ENCODE results near the gene RPE. TPM values are rescaled to one million over a fixed set of nuclear protein-coding genes. Genes with fewer than 3 reads are reported as not detected.

The RPE gene
- 17.9 and 21.8 TPM in 2 replicates for total RNA-seq (2014; rRNA removed; shearing (Covaris generic); ENCODE audit: low replicate concordance)

DNA sequence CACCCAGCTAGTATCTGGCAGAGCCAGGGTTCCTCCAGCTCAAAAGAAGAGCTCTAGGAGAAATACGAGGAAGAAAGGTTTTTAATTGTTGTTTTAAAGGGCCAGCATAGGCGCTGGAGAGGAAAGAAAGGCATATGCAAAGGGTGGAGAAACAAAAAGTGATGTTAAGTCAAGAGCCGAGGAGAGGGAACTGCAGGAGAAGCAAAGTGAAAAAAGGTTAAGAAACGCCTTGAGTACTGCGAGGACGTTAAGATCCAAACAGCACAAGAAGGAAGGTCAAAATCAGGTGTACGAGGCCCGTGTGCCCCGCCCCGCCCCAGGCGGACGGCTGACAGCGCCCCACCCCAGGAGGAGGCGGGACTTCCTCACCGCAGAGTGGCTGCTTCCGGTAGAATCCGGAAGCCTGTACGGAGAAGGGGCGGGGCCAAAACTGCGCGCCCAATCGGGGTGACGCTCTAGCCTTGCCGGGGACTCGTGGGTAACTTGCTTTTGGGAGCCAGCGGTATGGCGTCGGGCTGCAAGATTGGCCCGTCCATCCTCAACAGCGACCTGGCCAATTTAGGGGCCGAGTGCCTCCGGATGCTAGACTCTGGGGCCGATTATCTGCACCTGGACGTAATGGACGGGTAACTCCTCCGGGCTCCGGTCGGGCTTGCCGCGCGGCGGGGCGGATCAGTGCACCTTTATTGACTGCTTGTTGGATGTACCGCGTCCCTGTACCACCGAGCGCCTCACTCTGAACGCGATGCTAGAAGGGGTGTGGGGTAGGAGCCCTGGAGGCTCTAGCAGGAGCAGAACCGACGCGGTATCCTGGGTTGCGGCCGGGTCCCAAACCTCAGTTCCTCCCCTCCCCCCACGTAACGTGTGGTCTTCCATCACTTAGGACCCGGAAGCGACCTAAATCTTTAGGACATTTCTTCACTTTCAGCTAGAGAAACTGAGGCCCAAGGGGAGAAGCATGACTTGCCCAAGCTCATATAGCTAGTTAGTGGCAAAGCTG lies at the start of gene RPE:
RPE (plus strand) TSS at position 481 of the 1,000 bp plus-strand sequence; CDS start at position 505, 24 bp downstream.
- in situ Hi-C loops (cut with HindIII; ENCODE audit: low pct_unique_long_range_greater_than_20kb, low sequenced_read_pairs): no loop called here
- peak; percentile 91 for DNase-seq (ENCODE audit: low read depth)

DNA sequence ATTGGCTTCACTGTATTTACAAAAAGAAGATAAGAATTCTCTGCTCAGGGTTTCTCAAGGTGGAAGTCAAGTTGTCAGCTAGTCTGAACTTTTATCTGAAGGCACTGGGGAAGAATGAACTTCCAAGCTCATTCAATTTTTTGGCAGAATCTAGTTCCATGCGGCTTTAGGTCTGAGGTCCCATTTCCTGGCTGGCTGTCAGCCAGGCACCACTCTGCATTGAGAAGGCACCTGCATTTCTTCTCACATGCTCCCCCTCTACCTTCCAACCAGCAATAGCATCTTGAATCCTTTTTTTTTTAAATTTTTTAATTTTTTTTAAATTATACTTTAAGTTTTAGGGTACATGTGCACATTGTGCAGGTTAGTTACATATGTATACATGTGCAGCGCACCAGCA lies 46.2 kb upstream of the RPE start:
- in situ Hi-C loops (cut with HindIII; ENCODE audit: low pct_unique_long_range_greater_than_20kb, low sequenced_read_pairs): no loop called here
- DNase-seq (ENCODE audit: low read depth): no peak

DNA sequence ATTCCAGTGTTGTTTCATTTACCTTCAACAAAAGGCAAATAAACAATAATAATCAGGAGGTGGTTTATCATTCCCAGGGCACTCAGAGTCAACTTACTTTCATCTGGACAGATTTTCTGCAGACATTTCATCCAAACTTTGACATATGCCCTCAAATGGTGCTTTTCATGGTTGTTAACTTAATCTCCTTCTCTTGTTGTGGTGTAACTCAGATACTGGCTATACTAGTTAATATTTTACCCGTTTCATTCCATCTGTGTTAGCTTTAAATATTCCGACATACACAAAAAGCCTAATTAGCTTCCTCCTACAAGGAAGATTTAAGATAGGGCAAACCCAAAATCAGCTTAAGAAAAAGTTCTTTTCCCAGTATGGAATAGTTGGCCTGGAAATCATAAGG lies 44.4 kb upstream of the RPE start:
- in situ Hi-C loops (cut with HindIII; ENCODE audit: low pct_unique_long_range_greater_than_20kb, low sequenced_read_pairs): no loop called here
- no peak for DNase-seq (ENCODE audit: low read depth)

DNA sequence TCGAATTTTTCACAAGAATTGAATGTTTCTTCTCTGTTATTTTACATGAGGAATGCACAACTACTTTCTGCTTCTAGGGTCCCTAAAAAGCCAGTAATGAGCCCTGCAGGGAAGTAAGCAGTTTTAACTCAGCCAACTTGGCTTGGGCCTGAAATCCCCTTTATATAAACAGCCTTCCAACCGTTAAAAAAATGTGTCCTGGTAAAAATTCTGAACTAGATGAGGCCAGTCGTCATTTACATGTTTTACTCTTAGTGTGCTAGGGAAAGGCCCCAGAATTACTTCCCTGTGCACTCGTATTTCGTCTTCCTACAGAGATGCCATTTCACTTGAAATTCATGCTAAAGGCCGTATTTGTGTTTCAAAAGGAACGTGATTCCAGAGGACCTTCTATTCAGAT lies 42.4 kb upstream of the RPE start:
- in situ Hi-C loops (cut with HindIII; ENCODE audit: low pct_unique_long_range_greater_than_20kb, low sequenced_read_pairs): no loop called here
- DNase-seq (ENCODE audit: low read depth): no peak

DNA sequence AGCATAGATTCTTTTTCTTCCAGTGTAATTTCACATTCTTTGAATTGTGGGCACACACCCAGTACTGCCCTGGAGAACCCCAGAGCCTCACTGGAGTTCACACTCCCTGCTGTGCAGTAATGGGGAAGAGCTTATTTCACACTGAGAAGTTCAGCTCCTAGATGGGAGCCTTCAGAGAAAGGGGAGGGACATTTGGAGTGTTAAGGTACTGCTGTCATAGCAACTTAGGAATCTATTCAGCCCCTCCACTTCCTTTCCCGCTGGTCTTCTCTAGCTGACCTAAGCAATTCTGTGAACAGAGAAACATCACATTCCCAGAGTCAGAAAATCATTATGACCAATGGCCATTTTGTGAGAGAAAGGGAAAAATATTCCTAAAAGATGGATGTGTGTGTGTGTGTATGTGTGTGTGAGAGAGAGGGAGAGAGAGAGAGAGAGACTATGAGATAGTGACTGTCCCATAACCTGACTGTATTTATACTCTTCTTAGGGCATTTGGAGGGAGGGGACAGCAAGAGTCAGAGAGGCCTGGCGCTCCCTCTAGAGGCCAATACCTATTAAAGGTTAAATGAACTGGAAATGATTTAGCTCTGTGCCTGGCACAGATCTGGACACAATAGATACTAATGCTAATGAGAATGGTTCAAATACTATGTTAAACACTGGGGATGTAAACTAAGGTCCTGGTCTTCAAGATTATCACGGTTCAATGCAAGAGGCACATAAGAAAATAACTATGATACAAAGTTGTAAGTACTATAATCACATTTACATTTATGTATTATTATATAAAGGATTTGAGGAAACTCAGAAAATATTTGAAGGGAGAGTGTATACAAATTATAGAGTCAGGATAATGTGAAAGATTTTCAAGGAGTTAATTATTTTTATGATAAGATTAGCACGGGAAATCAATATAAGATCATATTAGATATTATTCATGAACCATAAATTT lies 41.5 kb upstream of the RPE start:
- peak; percentile 44 for DNase-seq (ENCODE audit: low read depth)
- in situ Hi-C loops (cut with HindIII; ENCODE audit: low pct_unique_long_range_greater_than_20kb, low sequenced_read_pairs): no loop called here

DNA sequence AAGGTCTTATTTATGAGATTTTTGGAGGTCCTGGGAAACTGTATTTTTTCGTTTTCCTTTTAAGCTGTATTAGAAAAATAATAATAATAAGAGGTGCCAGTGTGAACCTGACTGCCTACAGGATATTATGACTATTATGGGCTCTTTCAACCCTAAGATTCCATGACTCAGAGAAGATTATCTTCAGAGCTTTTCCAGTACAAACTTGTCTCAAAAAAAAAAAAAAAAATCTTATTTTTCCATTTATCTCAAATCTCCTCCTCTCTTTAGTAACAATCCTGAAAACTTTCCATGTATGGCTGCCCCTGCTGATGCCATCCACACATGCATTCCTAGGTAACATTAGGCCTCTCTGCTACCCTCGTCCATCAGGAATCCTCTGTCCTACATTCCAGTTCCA lies 36.7 kb upstream of the RPE start:
- in situ Hi-C loops (cut with HindIII; ENCODE audit: low pct_unique_long_range_greater_than_20kb, low sequenced_read_pairs): no loop called here
- DNase-seq (ENCODE audit: low read depth): no peak

DNA sequence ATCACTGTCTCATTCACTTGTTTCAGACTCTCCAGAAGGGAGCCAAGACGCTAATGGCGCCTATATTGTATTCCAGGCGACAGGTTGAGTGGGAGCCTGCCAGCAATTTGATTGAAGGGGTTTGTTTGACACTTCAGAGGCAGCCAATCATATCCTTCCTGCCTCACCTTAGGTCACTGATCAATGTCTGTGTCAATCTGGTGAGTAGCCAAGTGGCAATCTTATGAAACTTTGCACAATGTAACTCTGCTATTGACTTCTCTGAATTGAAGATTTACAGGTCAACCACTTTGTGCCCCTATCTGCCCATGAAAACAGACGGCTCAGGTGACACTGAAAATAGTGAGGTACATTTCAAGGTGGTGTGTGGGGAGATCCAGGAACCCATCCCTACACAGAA lies 32.7 kb upstream of the RPE start:
- no peak for DNase-seq (ENCODE audit: low read depth)
- in situ Hi-C loops (cut with HindIII; ENCODE audit: low pct_unique_long_range_greater_than_20kb, low sequenced_read_pairs): no loop called here

DNA sequence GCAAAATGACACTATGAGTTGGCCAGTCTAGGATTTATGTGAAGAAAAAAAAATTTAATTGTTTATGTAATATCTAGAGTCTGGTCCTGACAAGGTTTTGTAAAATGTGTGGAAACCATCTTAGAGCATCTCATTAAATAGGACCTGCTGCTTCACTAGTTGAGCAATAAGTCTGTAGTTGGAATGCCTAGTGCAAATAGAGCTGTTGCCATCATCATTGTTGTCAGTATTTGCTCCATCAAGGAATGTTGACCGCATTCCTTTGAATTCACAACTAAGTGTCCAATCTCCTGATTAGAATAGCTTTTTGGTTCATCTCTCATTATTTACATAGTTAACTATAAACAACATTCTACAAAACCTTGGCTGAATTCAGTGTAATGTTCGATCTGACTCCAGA lies 32.2 kb upstream of the RPE start:
- in situ Hi-C loops (cut with HindIII; ENCODE audit: low pct_unique_long_range_greater_than_20kb, low sequenced_read_pairs): no loop called here
- DNase-seq (ENCODE audit: low read depth): no peak

DNA sequence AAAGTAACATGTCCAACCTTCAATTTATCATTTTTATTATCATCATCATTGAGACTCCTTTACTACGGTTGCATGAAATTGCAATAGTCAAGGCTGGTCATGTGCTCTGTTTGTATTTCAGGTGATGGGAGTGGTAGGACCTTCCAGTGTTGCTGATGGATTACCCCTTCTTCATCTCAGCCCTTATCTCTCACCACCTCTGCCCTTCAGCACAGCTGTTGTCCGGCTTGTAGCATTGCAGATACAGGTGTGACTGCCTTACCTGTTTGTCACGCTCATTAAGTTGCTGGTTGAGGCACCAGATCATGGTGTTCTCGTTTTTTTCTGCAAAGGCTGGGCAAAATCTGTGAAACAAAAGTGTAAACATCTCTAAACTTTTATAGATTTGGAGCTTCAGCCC lies 31.7 kb upstream of the RPE start:
- in situ Hi-C loops (cut with HindIII; ENCODE audit: low pct_unique_long_range_greater_than_20kb, low sequenced_read_pairs): no loop called here
- no peak for DNase-seq (ENCODE audit: low read depth)

DNA sequence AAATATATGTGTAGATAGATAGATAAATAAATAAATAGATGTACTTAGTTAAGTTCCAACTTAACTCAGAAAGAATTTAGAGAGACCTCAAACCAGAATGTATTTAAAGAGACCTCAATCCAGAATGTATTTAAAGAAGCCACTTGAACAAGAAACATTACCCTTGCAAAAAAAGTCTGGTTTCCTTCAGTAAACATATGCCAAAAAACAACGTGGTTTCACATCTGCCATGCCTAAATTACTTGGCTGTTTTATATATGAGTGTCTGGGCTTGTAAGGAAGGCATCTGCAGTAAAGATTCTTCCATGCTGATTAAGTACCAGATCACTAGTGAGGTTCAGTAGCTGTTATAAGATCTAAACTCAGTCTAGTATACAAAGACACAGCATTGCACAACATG lies 29.1 kb upstream of the RPE start:
- in situ Hi-C loops (cut with HindIII; ENCODE audit: low pct_unique_long_range_greater_than_20kb, low sequenced_read_pairs): no loop called here
- no peak for DNase-seq (ENCODE audit: low read depth)

DNA sequence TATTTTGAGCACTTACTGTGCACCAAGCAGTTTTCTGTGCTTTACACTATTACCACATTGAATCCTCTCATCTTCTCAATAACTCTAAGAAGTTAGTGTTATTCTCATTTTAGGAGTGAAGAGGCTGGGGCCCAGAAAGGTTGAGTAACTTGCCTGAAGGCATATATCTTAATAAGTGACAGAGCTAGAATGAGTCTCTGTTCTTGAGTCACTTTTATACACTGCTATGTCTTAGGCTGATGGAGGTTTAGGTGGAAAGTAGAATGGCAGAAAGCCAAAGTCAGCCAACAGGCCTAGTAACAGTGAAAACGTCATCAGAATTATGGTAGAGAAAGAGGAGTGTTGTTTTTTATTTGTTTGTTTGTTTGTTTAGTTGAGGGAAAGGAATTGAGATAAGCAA lies 27.9 kb upstream of the RPE start:
- in situ Hi-C loops (cut with HindIII; ENCODE audit: low pct_unique_long_range_greater_than_20kb, low sequenced_read_pairs): no loop called here
- peak; percentile 12 for DNase-seq (ENCODE audit: low read depth)

DNA sequence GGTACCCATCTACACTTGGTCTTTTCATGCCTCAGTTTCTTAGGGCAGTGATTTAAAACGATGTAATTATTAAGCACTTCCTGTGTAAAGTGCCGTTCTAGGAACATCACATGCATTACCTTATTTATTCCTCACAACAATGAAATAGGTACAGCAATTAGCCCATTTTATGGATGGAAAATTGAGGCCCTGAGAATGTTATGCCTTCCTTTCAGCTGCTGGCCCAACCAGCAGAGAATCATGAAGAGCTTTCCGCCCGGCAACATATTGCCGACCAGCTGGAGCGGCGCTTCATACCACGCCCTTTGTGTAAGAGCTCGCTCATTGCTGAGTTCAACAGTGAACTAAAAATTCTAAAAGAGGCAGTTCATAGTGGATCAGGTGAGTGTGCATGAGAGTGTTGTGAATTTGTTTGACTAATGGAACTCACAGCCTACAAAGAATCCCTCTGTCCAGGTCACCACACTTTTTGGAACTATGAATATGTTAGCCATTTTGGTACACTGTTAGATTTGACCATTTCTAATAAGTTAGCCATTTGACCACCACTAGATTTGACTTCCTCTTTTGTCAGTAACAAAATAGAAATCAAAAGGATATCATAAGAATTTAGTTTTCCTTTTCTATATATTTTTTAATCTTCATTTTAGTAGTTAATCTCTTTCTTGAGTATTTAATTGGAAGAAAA lies 25.6 kb upstream of the RPE start:
- in situ Hi-C loops (cut with HindIII; ENCODE audit: low pct_unique_long_range_greater_than_20kb, low sequenced_read_pairs): no loop called here
- no peak for DNase-seq (ENCODE audit: low read depth)

DNA sequence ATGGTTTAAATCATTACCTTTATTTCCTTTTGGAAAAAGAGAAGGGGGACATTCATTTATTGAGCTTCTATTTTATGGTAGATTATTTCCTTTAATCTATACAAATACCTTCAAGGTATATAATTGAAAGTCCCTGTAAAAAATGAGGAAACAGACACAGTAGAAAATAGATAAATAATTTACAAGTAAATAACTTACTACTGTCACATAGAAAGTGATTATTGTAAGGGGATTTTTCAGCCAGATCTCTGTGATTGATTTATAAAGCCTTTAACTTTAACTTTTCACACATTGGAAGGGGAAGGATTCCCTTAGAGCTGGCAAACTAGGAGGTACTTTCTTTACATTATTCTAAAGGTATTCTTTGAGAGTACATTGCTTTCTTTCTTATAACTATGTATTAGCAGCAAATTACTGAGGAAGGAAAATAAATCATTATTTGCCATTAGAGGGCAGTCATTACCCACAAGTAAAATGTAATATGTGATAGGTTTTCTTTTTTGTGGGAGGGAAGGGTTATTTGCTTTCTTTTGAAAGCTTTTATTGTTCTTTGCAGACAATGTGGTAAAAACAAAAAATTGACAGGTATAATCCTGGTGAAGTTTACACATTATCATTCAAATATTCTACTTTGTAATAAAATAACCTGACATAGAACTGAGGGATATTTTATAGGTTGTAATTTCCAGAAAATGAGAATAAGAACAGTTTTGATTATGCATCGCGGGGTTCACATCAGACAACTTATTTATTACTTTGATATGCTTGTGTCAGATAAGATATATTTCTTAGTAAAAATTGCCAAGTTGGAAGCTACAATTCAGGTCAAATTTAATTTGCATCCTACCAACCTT lies 24.8 kb upstream of the RPE start:
- DNase-seq (ENCODE audit: low read depth): peak; percentile 33
- in situ Hi-C loops (cut with HindIII; ENCODE audit: low pct_unique_long_range_greater_than_20kb, low sequenced_read_pairs): no loop called here

DNA sequence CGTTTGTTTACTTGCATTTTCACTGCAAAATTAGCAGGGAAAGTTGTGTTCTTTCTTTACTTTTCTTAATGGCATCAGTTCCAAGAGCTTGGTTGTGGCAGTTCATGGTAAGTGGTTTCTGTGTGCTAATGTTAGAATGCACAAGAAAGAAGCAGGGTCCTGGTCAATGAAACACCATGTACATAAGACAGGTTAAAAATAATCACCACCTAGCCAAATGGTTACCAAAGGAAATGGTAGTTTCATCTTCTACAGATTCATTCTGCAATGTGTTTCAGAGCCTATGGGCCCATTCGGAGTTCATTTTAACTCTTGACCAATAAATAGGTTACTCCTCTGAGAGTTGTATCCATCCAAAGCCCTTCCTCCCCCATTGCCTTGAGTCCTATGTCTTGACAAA lies 18.1 kb upstream of the RPE start:
- DNase-seq (ENCODE audit: low read depth): no peak
- in situ Hi-C loops (cut with HindIII; ENCODE audit: low pct_unique_long_range_greater_than_20kb, low sequenced_read_pairs): no loop called here

DNA sequence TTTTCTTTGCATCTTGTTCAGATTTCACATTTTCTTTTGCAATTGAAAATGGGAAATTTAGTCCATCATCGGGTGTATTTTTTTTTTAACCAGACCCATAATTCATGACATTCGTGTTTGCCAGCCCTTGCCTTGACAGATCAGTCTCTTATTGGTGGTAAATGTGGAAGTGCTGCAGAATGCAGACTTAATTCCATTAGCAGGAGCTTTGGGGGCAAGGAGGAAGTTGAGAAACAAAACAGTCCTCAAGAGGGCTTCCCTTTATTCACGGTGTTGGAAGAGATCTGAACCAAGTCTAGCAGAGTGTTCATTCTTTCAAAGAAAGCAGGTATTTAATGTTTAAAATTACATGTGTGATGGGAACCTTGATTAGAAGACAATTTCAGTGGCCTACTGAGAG lies 16.6 kb upstream of the RPE start:
- in situ Hi-C loops (cut with HindIII; ENCODE audit: low pct_unique_long_range_greater_than_20kb, low sequenced_read_pairs): no loop called here
- DNase-seq (ENCODE audit: low read depth): no peak

DNA sequence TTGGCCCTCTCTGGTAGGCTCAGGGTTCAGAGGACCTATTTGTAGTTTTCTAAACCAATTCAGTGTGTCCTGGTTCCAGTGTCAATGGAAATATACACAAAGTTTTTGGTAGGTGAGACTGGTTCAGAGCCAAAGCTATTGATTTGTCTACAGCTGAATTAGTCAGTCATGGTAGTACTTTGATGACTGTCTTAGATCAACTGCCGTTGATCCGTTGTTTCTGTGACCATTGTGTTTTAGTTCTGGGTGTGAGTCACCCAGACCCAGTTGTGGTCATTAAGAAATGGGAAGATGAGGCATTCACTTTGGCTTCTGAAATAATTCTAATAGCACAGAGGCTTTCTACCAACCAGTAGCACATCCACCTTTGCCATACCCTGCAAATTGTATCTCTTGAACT lies 16.0 kb upstream of the RPE start:
- DNase-seq (ENCODE audit: low read depth): no peak
- in situ Hi-C loops (cut with HindIII; ENCODE audit: low pct_unique_long_range_greater_than_20kb, low sequenced_read_pairs): no loop called here

DNA sequence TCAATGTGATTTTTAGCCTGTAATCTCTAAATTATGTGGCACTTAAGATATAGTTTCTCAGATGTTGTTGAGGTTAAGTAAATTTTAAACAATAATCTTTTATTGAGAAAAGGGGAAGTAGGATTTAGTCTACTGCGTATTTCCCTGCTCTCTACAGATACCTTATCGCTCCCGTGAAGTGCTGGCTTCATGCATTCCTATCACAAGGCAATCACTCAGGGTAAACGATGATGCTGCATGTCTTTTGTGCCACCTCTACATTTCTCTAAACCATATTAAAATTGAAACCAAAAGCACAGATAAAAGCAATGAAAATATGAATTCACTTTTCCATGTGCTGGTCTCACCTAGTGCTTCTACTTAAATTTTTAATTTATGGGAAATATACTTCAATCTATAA lies 14.4 kb upstream of the RPE start:
- no peak for DNase-seq (ENCODE audit: low read depth)
- in situ Hi-C loops (cut with HindIII; ENCODE audit: low pct_unique_long_range_greater_than_20kb, low sequenced_read_pairs): no loop called here

DNA sequence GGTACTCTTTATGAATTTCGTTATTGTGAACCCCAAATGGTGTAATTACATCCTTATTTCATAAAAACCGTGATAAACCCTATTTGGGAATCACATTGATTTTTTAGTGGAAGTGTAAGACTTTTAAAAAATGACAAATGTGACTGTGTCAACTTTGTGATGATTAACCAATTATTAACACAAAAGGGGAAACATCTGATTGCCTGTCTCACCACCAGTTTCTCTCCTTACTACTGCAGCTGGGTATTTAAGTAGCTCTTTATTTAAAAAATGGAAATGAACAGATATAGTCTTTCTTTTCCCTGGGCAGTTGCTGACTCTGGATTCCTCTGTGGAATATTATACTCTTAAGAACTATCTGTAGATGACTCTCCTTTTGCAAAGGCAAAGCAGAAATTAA lies 11.6 kb upstream of the RPE start:
- no peak for DNase-seq (ENCODE audit: low read depth)
- in situ Hi-C loops (cut with HindIII; ENCODE audit: low pct_unique_long_range_greater_than_20kb, low sequenced_read_pairs): no loop called here

Data from Caki2 (cell line).